GM20000 (cell line): Measurements from ENCODE around the gene EPHA6.

Experiments used
- DNase-seq: peaks from one replicate; pipeline ENCODE4 v3.0.0; 2012; ENCODE audit warnings: low spot score
- CTCF ChIP-seq: IDR thresholded peaks from 2 replicates; pipeline ENCODE4 v1.5.1; 2012; ENCODE audit warnings: mild to moderate bottlenecking, control low read depth; ENCODE audit errors: extremely low read depth, missing control alignments

EPHA6 gene

GRCh38 chr3:97481416-97481815 lies 667.0 kb downstream of the EPHA6 start:
- no peak for TF ChIP-seq CTCF
- DNase-seq = no peak

DNA sequence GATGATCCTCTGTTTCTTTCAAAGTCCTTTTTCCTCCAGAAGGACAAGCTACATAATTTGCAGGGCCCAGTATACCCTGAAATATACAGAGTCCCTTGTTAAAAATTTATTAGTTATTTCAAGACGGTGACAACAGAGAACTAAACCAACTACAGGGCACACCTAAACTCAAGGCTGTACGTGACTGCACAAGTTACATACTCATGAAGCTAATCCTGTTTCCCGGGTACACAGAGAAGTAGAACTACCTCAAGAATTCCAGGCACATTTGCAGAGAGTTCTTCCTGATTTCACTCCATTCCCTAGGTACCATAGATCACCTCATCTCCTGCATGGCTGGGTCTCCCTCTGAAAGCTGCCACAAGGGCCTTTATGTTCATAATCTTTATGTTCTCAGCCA lies 670.8 kb downstream of the EPHA6 start:
- no peak for DNase-seq
- no peak for TF ChIP-seq CTCF

DNA sequence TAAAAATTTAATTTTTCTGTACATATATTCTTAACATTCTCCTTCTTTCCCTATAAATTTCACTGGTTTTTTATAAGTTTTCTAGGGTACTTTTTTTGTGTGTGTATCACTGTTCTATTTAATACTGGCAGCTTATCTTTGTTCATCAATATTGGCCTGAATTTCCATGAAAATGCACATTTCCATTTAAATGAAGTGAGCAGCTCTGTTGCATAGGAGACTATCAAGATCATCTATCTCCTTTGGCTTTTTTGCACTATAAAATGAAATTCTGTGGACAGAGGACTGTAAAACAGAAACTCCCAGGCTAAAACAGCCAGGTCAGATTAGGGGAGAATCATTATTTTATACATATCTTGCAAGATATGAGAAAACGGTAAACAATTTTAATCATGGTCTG lies 673.2 kb downstream of the EPHA6 start:
- no peak for TF ChIP-seq CTCF
- no peak for DNase-seq

DNA sequence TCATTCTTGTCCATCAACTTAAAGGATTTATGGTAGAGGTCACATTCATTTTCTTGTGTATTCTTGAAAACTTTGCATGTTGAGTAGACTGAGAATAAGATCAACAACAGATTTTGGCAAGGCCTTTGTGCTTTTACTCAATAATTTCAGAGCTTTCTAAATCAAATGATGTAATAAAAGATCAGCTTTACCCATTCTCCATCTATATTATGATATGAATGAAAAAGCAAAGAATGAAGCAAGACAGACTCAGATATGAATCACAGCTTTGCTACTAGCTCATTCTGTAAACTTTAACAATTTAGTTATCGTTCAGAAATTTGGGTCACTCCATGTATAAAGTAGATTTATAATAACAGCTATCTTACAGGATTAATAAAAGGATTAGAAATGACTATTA lies 674.3 kb downstream of the EPHA6 start:
- DNase-seq = no peak
- no peak for TF ChIP-seq CTCF

- DNase-seq = no peak
- TF ChIP-seq CTCF = no peak
Observed at GRCh38 chr3:97495896-97496295, 681.5 kb downstream of the EPHA6 start.

- no peak for DNase-seq
- no peak for TF ChIP-seq CTCF
Observed at GRCh38 chr3:97497138-97497537, 682.7 kb downstream of the EPHA6 start.

DNA sequence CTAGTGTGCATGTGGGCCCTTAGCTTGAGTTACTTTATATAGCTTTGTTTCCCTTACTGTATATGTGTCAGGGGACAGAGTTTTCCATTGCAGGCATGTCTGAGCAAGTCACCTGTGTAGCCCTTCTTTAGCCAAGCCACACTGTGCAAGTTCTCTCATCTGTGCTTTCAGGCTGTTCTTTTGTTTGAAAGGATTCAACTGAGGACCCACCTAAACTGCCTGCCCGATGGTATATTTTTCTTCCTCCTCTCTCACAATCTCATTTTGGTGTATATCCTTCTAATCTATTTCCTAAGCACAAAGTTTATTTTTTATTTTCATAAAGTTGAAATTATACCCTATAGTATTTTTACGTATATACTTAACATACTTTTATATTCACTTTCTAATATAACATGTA lies 690.1 kb downstream of the EPHA6 start:
- no peak for TF ChIP-seq CTCF
- no peak for DNase-seq
